ENCODE results near the gene SDCBP2.

SDCBP2 gene

DNA sequence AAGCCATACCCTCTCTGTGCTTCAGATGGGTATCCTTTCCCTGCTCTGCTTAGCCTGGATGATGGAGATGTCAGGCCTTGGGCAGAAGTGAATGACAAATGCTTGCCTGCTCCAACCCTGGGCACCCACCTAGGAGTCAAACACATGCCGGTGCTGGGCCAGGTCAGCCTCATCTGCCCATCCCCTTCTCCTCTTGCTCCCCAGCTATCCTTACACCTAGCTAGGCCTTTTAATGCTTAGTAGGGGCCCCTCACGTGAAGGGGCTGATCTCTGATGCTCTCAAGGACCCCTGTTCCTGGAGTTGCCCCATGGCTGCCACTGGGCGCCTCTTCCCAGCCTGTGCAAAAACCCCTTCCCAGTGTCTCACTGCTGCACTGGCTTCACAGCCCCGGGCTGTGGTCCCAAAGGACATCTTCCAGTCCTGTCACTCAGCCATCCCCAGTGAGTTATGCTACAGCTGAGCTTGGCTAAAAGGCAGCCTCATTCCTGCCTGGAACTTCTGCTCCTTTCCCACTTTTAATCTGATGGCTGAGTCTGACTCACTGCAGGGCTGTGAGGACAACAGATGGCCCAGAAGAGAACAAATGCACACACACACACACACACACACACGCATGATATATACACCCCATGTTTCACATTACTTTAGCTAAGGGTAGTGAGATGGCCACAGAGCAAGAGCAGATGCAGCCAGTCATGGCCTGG lies 12.8 kb upstream of the SDCBP2 start:
- Mint-ChIP-seq H3K27ac (no peak overlapping the region), H3K9me3 (no peaks in the 10 kb centered on the region), H3K36me3 (ENCODE audit: low read depth) (peaks cover 8% of the 10 kb centered on the region), H3K4me3 (no peak overlapping the region), H3K27me3 (ENCODE audit: low read depth) (no peaks in the 10 kb centered on the region), H3K4me1 (ENCODE audit: low read depth) (peaks cover 21% of the 10 kb centered on the region)

DNA sequence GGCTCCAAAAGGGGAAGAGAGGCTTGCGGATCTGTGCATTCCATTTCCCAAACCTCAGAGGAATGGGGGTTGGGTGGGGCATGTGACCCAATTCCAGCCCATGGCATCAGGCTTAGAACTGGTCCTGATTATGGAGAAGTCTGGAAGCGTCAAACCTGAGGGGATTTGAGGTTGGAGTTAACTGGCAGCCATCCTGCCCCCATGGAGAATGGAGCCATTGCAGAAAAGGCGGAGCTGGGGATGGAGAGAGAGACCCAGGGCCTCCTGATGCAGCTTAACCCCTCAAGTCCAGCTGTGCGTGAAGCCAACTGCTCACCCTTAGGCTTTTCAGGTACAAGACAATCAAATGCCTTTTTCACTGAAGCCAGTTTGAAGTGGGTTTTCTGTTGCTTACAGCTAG lies 9.9 kb upstream of the SDCBP2 start:
- Mint-ChIP-seq H3K4me1 (ENCODE audit: low read depth) (peaks cover 16% of the 10 kb centered on the region), H3K27ac (no peak overlapping the region), H3K9me3 (no peaks in the 10 kb centered on the region), H3K27me3 (ENCODE audit: low read depth) (no peaks in the 10 kb centered on the region), H3K36me3 (ENCODE audit: low read depth) (peaks cover 6% of the 10 kb centered on the region), H3K4me3 (no peak overlapping the region)

DNA sequence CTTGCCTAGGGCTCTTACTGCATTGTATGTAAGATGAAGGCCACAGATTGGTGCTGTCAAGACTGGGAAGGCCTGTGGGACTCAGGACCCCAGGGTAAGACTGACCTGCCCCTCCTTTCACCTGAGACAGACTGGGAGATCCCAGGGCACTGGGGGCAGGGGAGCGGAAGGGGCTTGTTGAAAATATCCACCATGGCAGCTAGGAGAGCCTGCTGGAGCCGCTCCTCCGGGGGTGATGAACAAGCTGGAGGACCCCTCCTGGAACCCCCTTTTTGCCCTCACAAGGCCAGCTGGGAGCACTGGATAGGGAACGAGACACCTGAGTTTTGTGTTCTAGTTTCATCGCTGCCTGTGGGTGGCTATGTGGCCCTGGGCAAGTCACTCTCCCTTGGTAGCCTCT lies 9.2 kb upstream of the SDCBP2 start:
- H3K27me3 Mint-ChIP-seq (ENCODE audit: low read depth) = no peaks in the 10 kb centered on the region
- H3K9me3 Mint-ChIP-seq = no peaks in the 10 kb centered on the region
- no peak overlapping the region for H3K4me3 Mint-ChIP-seq
- peaks cover 9% of the 10 kb centered on the region for H3K36me3 Mint-ChIP-seq (ENCODE audit: low read depth)
- peaks cover 18% of the 10 kb centered on the region for H3K4me1 Mint-ChIP-seq (ENCODE audit: low read depth)
- no peak overlapping the region for H3K27ac Mint-ChIP-seq

DNA sequence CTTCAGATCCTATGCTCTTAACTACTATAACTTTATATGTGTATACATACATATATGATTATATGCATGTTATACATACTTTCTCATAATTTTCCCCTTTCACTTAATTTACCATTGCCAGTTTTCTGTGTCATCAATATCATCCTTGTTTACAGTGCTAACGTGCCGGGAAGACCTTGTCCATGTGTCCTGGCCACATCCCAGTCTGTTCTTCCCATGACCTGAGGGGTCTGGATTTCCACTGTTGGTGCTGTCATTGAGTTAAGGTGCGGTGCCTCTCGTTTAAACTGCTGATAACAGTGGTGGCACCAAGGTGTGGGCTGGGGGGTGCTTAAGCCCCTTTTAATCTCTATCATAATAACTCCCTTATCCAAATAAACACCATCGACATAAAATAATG lies 8.5 kb upstream of the SDCBP2 start:
- no peak overlapping the region for H3K4me3 Mint-ChIP-seq
- H3K27me3 Mint-ChIP-seq (ENCODE audit: low read depth) = no peaks in the 10 kb centered on the region
- H3K4me1 Mint-ChIP-seq (ENCODE audit: low read depth) = peaks cover 22% of the 10 kb centered on the region
- no peak overlapping the region for H3K27ac Mint-ChIP-seq
- H3K36me3 Mint-ChIP-seq (ENCODE audit: low read depth) = peaks cover 9% of the 10 kb centered on the region
- H3K9me3 Mint-ChIP-seq = no peaks in the 10 kb centered on the region

DNA sequence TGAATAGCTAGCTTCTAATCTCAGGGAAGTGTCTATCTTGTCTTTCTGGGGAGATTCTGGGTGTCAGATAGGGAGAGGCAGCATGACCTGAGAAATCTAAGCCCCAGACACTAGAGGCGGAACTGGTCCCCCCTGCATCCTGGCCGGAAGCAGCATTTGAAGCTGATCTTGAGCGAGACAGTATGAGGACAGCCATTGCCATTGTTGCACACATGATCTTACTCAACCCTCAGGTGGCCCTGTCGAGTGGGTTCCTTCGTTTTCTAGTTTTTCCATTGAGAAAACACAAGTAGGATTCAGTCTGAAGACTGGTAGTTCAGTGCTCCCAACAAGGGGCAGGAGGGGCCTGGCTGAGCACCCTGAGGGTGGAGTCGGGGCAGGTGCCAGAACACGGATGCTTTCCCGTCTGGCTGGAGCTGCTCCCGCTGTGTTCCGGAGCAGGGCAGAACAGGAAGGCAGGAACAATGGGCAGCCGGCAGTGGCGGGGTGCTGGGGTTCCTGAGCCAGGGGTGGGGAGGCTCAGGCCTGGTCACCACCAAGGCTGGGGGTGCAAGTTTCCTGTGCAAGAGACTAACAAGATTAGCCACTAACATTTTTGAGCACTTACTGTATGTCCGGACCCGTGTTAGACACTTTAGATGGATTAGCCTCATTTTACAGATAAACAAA lies 7.9 kb upstream of the SDCBP2 start:
- Mint-ChIP-seq H3K4me3 (no peak overlapping the region), H3K27me3 (ENCODE audit: low read depth) (no peaks in the 10 kb centered on the region), H3K4me1 (ENCODE audit: low read depth) (peaks cover 23% of the 10 kb centered on the region), H3K36me3 (ENCODE audit: low read depth) (peaks cover 8% of the 10 kb centered on the region), H3K9me3 (no peaks in the 10 kb centered on the region), H3K27ac (no peak overlapping the region)

DNA sequence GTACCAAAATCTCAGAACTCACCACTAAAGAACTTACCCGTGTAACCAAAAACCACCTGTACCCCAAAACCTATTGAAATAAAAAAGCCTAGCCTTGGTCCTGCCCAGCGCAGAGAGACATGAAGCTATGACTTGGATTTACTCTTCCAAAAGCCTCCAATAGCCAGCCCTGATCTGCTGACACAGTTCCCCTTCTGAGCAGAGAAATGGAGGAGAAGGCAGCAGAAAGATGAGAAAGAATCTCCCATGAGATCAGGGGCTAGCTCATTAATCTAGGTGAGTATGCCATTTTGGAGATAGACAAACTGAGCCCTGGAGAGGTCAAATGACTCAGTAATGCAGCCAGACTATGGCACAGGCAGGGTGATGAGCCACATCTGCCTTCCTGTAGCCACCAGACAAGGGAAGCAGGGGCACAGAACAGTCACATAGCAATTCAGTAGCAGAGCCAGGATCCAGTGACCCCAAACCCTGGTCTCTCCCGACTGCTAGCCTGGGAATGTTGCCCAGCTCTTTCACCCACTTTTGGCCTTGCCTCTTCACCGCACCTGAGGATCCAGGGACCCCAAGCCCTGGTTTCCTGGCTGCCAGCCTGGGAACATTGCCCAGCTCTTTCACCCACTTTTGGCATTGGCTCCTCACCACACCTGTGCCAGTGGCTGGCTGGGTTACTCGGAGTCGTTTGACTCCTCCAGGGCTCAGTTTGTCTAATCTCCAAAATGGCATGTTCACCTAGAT lies 7.2 kb upstream of the SDCBP2 start:
- no peaks in the 10 kb centered on the region for H3K9me3 Mint-ChIP-seq
- H3K27me3 Mint-ChIP-seq (ENCODE audit: low read depth) = no peaks in the 10 kb centered on the region
- peaks cover 28% of the 10 kb centered on the region for H3K4me1 Mint-ChIP-seq (ENCODE audit: low read depth)
- no peak overlapping the region for H3K4me3 Mint-ChIP-seq
- H3K27ac Mint-ChIP-seq = peak overlapping the region; percentile 36
- peaks cover 8% of the 10 kb centered on the region for H3K36me3 Mint-ChIP-seq (ENCODE audit: low read depth)

DNA sequence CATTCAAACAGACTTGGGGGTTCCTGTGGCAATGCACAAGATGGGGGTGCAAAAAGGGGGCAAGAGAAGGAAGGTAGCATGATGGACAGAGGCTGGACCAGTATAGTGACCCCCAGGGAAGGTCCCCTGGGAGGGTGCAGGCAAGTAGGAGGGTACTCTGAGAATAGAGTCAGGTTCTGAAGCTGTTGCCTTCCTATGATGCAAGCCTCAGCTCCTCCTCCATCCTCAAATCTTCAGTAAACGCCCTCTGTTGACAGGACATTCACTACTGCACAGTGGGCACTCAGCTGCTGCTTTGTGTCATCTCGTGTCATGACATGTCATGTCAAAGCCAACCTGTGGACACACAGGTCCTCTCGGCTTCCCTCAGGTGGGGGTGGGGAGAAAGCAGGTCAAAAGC lies 5.8 kb upstream of the SDCBP2 start:
- Mint-ChIP-seq H3K36me3 (ENCODE audit: low read depth) (peaks cover 11% of the 10 kb centered on the region), H3K4me1 (ENCODE audit: low read depth) (peaks cover 38% of the 10 kb centered on the region), H3K27ac (no peak overlapping the region), H3K4me3 (no peak overlapping the region), H3K27me3 (ENCODE audit: low read depth) (no peaks in the 10 kb centered on the region), H3K9me3 (no peaks in the 10 kb centered on the region)

DNA sequence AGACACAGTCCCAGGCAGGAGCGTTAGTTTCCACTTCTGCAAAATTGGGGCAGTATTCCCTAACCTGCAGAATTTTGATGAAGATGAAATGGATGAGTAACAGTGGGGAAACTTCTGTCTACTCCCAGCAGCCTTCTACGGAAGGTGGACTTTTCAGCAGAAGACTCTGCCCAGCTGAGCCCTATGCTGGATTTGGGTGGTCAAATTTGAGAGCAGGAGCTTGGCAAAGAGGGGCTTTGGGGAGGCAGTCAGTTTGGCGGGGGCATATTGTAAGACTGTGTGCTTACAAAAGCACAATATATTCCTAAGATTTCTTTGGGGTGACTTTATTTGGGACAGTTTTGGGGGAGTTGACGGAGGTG lies 5.4 kb upstream of the SDCBP2 start:
- Mint-ChIP-seq H3K4me3 (no peak overlapping the region), H3K36me3 (ENCODE audit: low read depth) (peaks cover 15% of the 10 kb centered on the region), H3K4me1 (ENCODE audit: low read depth) (peaks cover 42% of the 10 kb centered on the region), H3K9me3 (no peaks in the 10 kb centered on the region), H3K27ac (no peak overlapping the region), H3K27me3 (ENCODE audit: low read depth) (no peaks in the 10 kb centered on the region)

DNA sequence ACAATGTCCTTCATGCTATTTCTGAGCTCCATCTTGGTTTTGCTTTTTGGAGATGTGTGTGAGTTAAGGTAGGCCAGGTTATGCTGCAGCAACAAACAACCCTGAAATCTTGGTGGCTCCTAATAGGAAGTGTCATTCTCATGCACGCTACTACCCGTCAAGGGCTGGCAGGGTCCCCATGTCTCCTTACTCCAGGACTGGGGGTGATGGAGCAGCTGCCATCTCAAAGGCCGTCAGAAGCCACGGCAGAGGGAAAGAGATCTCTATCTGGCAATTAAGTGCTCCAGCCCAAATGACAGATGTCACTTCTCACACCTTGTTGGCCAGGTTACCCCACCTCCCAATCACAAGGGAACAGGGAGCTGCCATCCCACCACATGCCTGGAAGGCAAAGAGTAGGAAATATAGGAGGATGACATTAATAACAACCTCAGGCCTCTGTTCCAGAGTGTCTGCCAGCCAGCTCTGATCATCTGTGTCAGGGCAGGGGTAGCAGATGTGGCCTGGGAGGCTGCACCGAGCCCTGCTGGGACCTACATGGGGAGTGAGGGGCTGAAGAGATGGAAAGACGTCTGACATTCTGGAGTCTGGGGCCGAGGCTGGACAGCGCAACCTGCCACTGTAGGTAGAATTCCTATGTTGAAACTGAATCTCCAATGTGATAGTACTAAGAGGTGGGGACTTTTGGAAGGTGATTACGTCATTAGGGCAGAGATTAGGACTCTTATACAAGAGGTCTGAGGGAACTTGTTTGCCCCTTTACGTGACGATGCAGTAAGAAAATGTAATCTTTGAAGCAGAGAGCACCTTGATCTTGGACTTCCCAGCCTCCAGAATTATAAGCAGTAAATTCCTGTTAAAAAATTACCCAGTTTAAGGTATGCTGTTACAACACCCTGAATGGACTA lies 4.8 kb upstream of the SDCBP2 start:
- no peak overlapping the region for H3K4me3 Mint-ChIP-seq
- no peaks in the 10 kb centered on the region for H3K27me3 Mint-ChIP-seq (ENCODE audit: low read depth)
- H3K4me1 Mint-ChIP-seq (ENCODE audit: low read depth) = peaks cover 45% of the 10 kb centered on the region
- no peak overlapping the region for H3K27ac Mint-ChIP-seq
- no peaks in the 10 kb centered on the region for H3K9me3 Mint-ChIP-seq
- peaks cover 15% of the 10 kb centered on the region for H3K36me3 Mint-ChIP-seq (ENCODE audit: low read depth)

DNA sequence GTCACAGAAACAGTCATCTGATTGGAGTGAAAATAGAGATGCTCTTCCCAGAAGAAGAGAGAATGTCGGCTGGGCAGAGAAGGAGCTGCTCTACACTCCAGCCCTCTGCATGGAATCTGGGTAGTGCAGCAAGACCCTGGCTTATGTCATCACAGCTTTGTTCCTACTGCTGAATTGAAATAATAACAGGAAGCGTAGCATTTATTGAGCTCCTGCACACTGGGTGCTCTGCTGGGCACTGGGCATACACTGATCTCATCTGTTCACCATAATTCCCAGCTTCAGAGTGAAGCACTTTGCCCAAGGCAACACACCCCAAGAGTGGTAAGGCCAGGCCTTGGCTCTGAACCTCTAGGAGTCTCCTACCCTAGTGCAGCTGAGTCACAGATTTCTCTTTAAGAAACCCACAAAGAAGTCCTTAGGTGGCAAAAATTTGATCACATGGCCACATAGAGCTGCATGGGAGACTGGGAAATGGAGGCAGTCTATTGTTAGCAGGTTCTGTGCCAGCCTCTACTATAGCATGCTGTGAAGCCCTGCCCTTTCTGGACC lies 3.9 kb upstream of the SDCBP2 start:
- H3K4me1 Mint-ChIP-seq (ENCODE audit: low read depth) = peaks cover 48% of the 10 kb centered on the region
- H3K4me3 Mint-ChIP-seq = no peak overlapping the region

DNA sequence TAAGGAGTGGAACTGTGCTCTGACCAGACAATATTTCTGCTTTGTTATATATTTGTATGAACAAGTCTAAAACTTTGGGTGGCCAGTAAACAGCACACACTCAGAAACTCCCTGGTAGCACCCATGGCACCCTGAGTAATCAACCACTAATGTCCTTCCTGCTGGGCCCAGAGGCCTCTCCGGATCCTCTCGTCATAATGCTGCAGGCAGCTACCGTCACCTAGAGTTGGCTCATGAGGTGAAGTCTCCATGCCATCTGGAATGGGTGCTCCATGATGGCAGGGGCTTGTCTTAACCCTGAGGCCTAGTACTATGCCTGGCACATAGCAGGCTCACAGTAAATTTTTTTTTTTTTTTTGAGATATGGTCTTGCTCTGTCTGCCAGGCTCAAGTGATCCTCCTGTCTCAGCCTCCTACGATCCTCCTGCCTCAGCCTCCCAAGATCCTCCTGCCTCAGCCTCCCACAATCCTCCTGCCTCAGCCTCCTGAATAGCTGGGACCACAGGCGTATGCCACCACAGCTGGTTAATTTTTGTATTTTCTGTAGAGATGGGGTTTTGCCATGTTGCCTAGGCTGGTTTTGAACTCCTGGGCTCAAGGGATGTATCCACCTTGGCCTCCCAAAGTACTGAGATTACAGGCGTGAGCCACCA lies 3.0 kb upstream of the SDCBP2 start:
- Mint-ChIP-seq H3K27ac (peak overlapping the region; percentile 77), H3K9me3 (no peaks in the 10 kb centered on the region), H3K27me3 (ENCODE audit: low read depth) (no peaks in the 10 kb centered on the region), H3K4me1 (ENCODE audit: low read depth) (peaks cover 57% of the 10 kb centered on the region), H3K4me3 (no peak overlapping the region), H3K36me3 (ENCODE audit: low read depth) (peaks cover 17% of the 10 kb centered on the region)

More for the DNA sequence above, 3.9 kb upstream of the SDCBP2 start:
- no peaks in the 10 kb centered on the region for H3K9me3 Mint-ChIP-seq
- no peaks in the 10 kb centered on the region for H3K27me3 Mint-ChIP-seq (ENCODE audit: low read depth)
- H3K36me3 Mint-ChIP-seq (ENCODE audit: low read depth) = peaks cover 17% of the 10 kb centered on the region
- no peak overlapping the region for H3K27ac Mint-ChIP-seq

DNA sequence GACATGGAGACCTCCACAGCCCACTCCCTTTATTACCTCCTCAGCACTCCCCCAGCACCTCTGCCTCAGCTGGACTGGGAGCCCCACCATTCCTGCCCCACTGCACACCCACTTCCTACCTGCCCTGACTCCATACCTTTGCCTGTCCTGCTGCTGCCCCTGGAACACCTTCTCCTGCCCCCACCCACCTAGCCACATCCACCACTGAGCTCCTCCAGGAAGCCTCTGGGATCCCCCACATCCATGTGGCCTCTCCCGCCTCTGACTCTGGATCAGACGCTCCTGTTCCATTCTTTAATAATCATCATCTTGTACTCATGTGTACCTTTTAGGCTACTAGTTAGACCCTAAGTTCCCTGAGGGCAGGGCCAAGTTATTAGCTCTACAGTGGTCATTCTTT lies 2.2 kb upstream of the SDCBP2 start:
- Mint-ChIP-seq H3K4me3 (no peak overlapping the region), H3K36me3 (ENCODE audit: low read depth) (peaks cover 17% of the 10 kb centered on the region), H3K9me3 (no peaks in the 10 kb centered on the region), H3K27ac (peak overlapping the region; percentile 77), H3K4me1 (ENCODE audit: low read depth) (peaks cover 50% of the 10 kb centered on the region), H3K27me3 (ENCODE audit: low read depth) (no peaks in the 10 kb centered on the region)

DNA sequence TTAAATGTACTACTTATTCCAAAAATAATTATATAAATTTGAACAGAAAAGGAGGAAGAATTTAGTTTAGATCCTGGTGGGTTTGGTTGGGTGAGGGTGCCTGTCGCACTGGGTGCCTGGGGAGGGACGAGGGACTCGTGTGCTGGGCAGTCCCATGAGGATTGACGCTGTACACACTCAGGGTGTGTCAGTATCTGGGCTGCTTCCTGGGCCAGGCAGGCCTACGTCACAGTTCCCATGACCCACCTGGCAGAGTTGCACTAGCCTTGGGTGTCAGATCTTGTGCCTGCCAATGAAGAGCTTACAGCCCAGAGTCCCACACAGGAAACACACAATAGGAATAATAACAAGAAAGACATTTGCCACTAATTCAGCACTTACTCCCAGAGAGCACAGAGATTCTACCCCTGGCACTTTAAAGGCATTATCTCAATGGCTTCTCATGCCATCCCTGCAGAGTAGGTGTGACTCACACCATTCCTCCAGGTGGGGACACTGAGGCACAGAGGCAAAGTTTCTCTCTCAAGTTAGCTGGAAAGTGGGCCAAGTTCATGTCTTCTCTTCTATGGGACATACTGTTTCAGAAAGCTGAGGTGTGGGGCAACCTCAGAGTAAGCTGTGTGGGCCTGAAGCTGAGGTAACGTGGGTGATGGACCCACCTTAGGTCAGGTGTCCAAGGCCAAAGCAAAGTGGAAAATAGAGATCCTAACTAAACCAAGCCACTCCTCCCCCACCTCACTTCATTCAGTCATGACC lies 1.3 kb upstream of the SDCBP2 start:
- peak overlapping the region; percentile 94 for H3K27ac Mint-ChIP-seq
- peaks cover 17% of the 10 kb centered on the region for H3K36me3 Mint-ChIP-seq (ENCODE audit: low read depth)
- H3K4me3 Mint-ChIP-seq = peak overlapping the region; percentile 57
- no peaks in the 10 kb centered on the region for H3K27me3 Mint-ChIP-seq (ENCODE audit: low read depth)
- H3K9me3 Mint-ChIP-seq = no peaks in the 10 kb centered on the region
- peaks cover 48% of the 10 kb centered on the region for H3K4me1 Mint-ChIP-seq (ENCODE audit: low read depth)

Data from T-helper 1 cell treated with Interleukin-12 subunit alpha and Interleukin-12 subunit beta and Interleukin-4 antibody, amounts not matched to agents 30 μg/mL and 1 μg/mL, for 36 hours (primary cell).